ENCODE measurements around the gene LEAP2.

DNA sequence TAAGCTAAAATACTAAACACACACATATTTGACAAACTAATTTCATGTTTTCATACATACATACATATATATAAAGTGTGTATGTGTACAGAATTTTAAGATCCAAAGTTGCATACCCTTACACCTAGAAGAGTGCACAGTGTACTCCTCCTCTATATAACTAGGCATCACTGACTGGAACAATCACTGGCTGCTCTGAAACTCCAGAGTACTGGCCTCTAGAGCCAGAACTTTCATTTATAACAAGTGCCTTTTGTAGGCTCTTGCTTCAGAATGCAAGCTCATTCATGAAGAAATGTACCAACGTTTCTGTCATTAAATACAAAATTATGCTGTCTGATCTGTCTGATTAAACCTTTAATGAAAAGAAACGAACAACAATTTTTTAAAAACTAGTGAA is 4.0 kb downstream of the LEAP2 start:
- TF ChIP-seq RAD21 (IDR thresholded peaks at IDR 0.05; ENCODE audit: low read depth) (no peak), EP300 (IDR thresholded peaks at IDR 0.05; ENCODE audit: borderline replicate concordance) (no peak), TAF1 (IDR thresholded peaks at IDR 0.05; ENCODE audit: low read depth) (no peak), TCF12 (IDR thresholded peaks at IDR 0.05; ENCODE audit: low read depth) (no peak)
- TF ChIP-seq, protein P1, sequence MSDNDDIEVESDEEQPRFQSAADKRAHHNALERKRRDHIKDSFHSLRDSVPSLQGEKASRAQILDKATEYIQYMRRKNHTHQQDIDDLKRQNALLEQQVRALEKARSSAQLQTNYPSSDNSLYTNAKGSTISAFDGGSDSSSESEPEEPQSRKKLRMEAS (IDR thresholded peaks at IDR 0.05), result no peak
- TF ChIP-seq, protein P2, sequence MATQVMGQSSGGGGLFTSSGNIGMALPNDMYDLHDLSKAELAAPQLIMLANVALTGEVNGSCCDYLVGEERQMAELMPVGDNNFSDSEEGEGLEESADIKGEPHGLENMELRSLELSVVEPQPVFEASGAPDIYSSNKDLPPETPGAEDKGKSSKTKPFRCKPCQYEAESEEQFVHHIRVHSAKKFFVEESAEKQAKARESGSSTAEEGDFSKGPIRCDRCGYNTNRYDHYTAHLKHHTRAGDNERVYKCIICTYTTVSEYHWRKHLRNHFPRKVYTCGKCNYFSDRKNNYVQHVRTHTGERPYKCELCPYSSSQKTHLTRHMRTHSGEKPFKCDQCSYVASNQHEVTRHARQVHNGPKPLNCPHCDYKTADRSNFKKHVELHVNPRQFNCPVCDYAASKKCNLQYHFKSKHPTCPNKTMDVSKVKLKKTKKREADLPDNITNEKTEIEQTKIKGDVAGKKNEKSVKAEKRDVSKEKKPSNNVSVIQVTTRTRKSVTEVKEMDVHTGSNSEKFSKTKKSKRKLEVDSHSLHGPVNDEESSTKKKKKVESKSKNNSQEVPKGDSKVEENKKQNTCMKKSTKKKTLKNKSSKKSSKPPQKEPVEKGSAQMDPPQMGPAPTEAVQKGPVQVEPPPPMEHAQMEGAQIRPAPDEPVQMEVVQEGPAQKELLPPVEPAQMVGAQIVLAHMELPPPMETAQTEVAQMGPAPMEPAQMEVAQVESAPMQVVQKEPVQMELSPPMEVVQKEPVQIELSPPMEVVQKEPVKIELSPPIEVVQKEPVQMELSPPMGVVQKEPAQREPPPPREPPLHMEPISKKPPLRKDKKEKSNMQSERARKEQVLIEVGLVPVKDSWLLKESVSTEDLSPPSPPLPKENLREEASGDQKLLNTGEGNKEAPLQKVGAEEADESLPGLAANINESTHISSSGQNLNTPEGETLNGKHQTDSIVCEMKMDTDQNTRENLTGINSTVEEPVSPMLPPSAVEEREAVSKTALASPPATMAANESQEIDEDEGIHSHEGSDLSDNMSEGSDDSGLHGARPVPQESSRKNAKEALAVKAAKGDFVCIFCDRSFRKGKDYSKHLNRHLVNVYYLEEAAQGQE (IDR thresholded peaks at IDR 0.05; ENCODE audit: low read depth), result no peak
